CD4-positive, CD25-positive, alpha-beta regulatory T cell (primary cell): ENCODE measurements around the gene SEPTIN8. TPM values are rescaled to one million over a fixed set of nuclear protein-coding genes. Genes with fewer than 3 reads are reported as not detected.
A peak's percentile ranks its signal among the peaks of the same experiment; 100 is the strongest.

ENCODE experiments used
- ATAC-seq, 2 donors: fragments of 150-1000 bp; cut with Tn5 transposase; one replicate each; pipeline ENCODE4 v1.10.0; 2021; ENCODE audit warnings: low read depth in 2 of 2, moderate number of reproducible peaks in 2 of 2, moderate library complexity in 1 of 2
- DNase-seq, 3 donors: peaks; one replicate each; pipeline versions ENCODE4 v3.0.0 to v3.0.0-alpha.2; 2012 to 2022; ENCODE audit warnings: mixed read lengths in 1 of 3
- H3K27ac ChIP-seq: one replicate; pipeline ENCODE4 v1.7.0; 2013; ENCODE audit warnings: mild to moderate bottlenecking, low read length; ENCODE audit not compliant: insufficient read depth, poor library complexity, severe bottlenecking
- H3K27me3 ChIP-seq: one replicate; pipeline ENCODE4 v1.7.0; 2013; ENCODE audit warnings: low read length; ENCODE audit not compliant: control insufficient read depth, insufficient read depth
- H3K36me3 ChIP-seq: one replicate; pipeline ENCODE4 v1.7.0; 2013; ENCODE audit warnings: mild to moderate bottlenecking, low read length, moderate library complexity; ENCODE audit not compliant: control insufficient read depth, insufficient read depth
- H3K4me1 ChIP-seq: 2 replicates; pipeline ENCODE4 v1.7.0; 2013; ENCODE audit warnings: mild to moderate bottlenecking, low read length; ENCODE audit not compliant: insufficient read depth, control insufficient read depth, poor library complexity, severe bottlenecking
- H3K4me3 ChIP-seq: one replicate; pipeline ENCODE4 v1.7.0; 2013; ENCODE audit warnings: low read depth, mild to moderate bottlenecking, low read length, moderate library complexity
- H3K9me3 ChIP-seq, 2 experiments: 1 replicate in 1 of 2; 2 replicates in 1 of 2; pipeline ENCODE4 v1.7.0; 2013; ENCODE audit warnings: low read length in 2 of 2, mild to moderate bottlenecking in 1 of 2, moderate library complexity in 1 of 2; ENCODE audit not compliant: control insufficient read depth in 2 of 2
- H3K27ac Mint-ChIP-seq, 3 donors: one replicate each; pipeline ENCODE4 v1.8.0; 2020 to 2022; ENCODE audit warnings: mild to moderate bottlenecking in 3 of 3, mixed read lengths in 3 of 3, moderate library complexity in 2 of 3
- H3K27me3 Mint-ChIP-seq: one replicate; pipeline ENCODE4 v1.8.0; 2022; ENCODE audit warnings: mild to moderate bottlenecking, mixed read lengths
- H3K36me3 Mint-ChIP-seq: one replicate; pipeline ENCODE4 v1.8.0; 2020; ENCODE audit warnings: mixed read lengths
- H3K4me1 Mint-ChIP-seq, 4 donors: one replicate each; pipeline ENCODE4 v1.8.0; 2020 to 2022; ENCODE audit warnings: mixed read lengths in 4 of 4, mild to moderate bottlenecking in 1 of 4
- H3K4me3 Mint-ChIP-seq, 4 donors: one replicate each; pipeline ENCODE4 v1.8.0; 2020 to 2022; ENCODE audit warnings: mild to moderate bottlenecking in 4 of 4, mixed read lengths in 4 of 4, moderate library complexity in 3 of 4
- H3K9me3 Mint-ChIP-seq, 7 donors: one replicate each; pipeline ENCODE4 v1.8.0; 2020 to 2022; ENCODE audit warnings: mixed read lengths in 7 of 7, mild to moderate bottlenecking in 3 of 7, moderate library complexity in 2 of 7
- polyA plus RNA-seq, 4 donors: library from polyadenylated mRNA; unstranded; fragments of 300-500 nt; fragmentation: Illumina TruSeq; gene quantifications; one replicate each; pipeline ENCODE4 v1.2.3, GENCODE V29; 2021
- total RNA-seq: library from RNA; stranded (reverse); gene quantifications from one replicate; pipeline ENCODE4 v1.2.3, GENCODE V29; 2022

Gene SEPTIN8
- total and polyA plus RNA-seq, 5 donors from 2014 or later, result 0.46 to 12.4 (median 1.2) TPM

- Histone ChIP-seq H3K9me3 (no peaks in the 10 kb centered on the region), H3K4me3 (no peak overlapping the region), H3K27ac (no peak overlapping the region), H3K27me3 (peaks cover 6% of the 10 kb centered on the region), H3K4me1 (peaks cover 18% of the 10 kb centered on the region), H3K36me3 (no peaks in the 10 kb centered on the region)
- H3K36me3 Mint-ChIP-seq, result no peaks in the 10 kb centered on the region
- no peak overlapping the region for H3K27ac Mint-ChIP-seq
- peaks cover 15% of the 10 kb centered on the region for H3K27me3 Mint-ChIP-seq
- no peak for ATAC-seq
- H3K4me1 Mint-ChIP-seq, result peaks cover 5 to 21% (median 12%) of the 10 kb centered on the region in 4 donors
- H3K9me3 Mint-ChIP-seq, result peaks cover 0 to 4% (median 0%) of the 10 kb centered on the region in 7 donors
- no peak for DNase-seq
- H3K4me3 Mint-ChIP-seq, result peak overlapping the region in 1 of 4 donors; percentile 81
These were observed 3.3 kb downstream of the SEPTIN8 start for GRCh38 chr5:132773601-132774355.

GRCh38 chr5:132773114-132773513 is 3.9 kb downstream of the SEPTIN8 start:
- H3K4me3 ChIP-seq, result no peak overlapping the region

GRCh38 chr5:132772291-132773070 is 4.6 kb downstream of the SEPTIN8 start:
- Mint-ChIP-seq H3K36me3 (no peaks in the 10 kb centered on the region), H3K9me3 (no peaks in the 10 kb centered on the region), H3K27ac (no peak overlapping the region), H3K4me1 (peaks cover 3 to 13% (median 7%) of the 10 kb centered on the region in 4 donors), H3K4me3 (peak overlapping the region in 1 of 4 donors; percentile 63), H3K27me3 (peaks cover 7% of the 10 kb centered on the region)
- no peak overlapping the region for H3K27ac ChIP-seq
- no peaks in the 10 kb centered on the region for H3K36me3 ChIP-seq
- no peaks in the 10 kb centered on the region for H3K9me3 ChIP-seq
- ATAC-seq, result no peak
- H3K4me1 ChIP-seq, result peaks cover 10% of the 10 kb centered on the region
- no peaks in the 10 kb centered on the region for H3K27me3 ChIP-seq
- H3K4me3 ChIP-seq, result no peak overlapping the region
- DNase-seq, result no peak

More at GRCh38 chr5:132773114-132773513, 3.9 kb downstream of the SEPTIN8 start:
- no peaks in the 10 kb centered on the region for H3K9me3 ChIP-seq
- Mint-ChIP-seq H3K9me3 (peaks cover 0 to 1% (median 0%) of the 10 kb centered on the region in 7 donors), H3K27ac (no peak overlapping the region), H3K27me3 (peaks cover 8% of the 10 kb centered on the region), H3K4me1 (peaks cover 3 to 18% (median 9%) of the 10 kb centered on the region in 4 donors), H3K36me3 (no peaks in the 10 kb centered on the region), H3K4me3 (peak overlapping the region in 1 of 4 donors; percentile 81)
- H3K27ac ChIP-seq, result no peak overlapping the region
- no peaks in the 10 kb centered on the region for H3K36me3 ChIP-seq
- no peak for DNase-seq
- peaks cover 16% of the 10 kb centered on the region for H3K4me1 ChIP-seq
- ATAC-seq, result no peak
- peaks cover under 1% of the 10 kb centered on the region for H3K27me3 ChIP-seq

- H3K27ac ChIP-seq, result no peak overlapping the region
- H3K27me3 ChIP-seq, result no peaks in the 10 kb centered on the region
- H3K36me3 Mint-ChIP-seq, result no peaks in the 10 kb centered on the region
- no peaks in the 10 kb centered on the region for H3K9me3 Mint-ChIP-seq
- DNase-seq (no peak), ATAC-seq (no peak)
- peaks cover 7% of the 10 kb centered on the region for H3K27me3 Mint-ChIP-seq
- H3K4me1 ChIP-seq, result peaks cover 6% of the 10 kb centered on the region
- no peaks in the 10 kb centered on the region for H3K36me3 ChIP-seq
- no peak overlapping the region for H3K27ac Mint-ChIP-seq
- H3K4me3 Mint-ChIP-seq, result peak overlapping the region in 1 of 4 donors; percentile 9
- peaks cover 3 to 13% (median 7%) of the 10 kb centered on the region in 4 donors for H3K4me1 Mint-ChIP-seq
- no peaks in the 10 kb centered on the region for H3K9me3 ChIP-seq
- H3K4me3 ChIP-seq, result no peak overlapping the region
These were observed 5.5 kb downstream of the SEPTIN8 start for GRCh38 chr5:132771503-132771998.

- no peaks in the 10 kb centered on the region for H3K27me3 ChIP-seq
- DNase-seq (no peak), ATAC-seq (no peak)
- no peak overlapping the region for H3K27ac ChIP-seq
- Mint-ChIP-seq H3K4me1 (peaks cover 1 to 7% (median 3%) of the 10 kb centered on the region in 4 donors), H3K36me3 (no peaks in the 10 kb centered on the region), H3K27ac (no peak overlapping the region), H3K9me3 (no peaks in the 10 kb centered on the region), H3K27me3 (no peaks in the 10 kb centered on the region), H3K4me3 (peak overlapping the region in 1 of 4 donors; percentile 9)
- no peaks in the 10 kb centered on the region for H3K9me3 ChIP-seq
- H3K36me3 ChIP-seq, result no peaks in the 10 kb centered on the region
- H3K4me3 ChIP-seq, result no peak overlapping the region
- no peaks in the 10 kb centered on the region for H3K4me1 ChIP-seq
These were observed 6.4 kb downstream of the SEPTIN8 start for GRCh38 chr5:132770476-132771159.

- Mint-ChIP-seq H3K27me3 (no peaks in the 10 kb centered on the region), H3K9me3 (no peaks in the 10 kb centered on the region), H3K36me3 (no peaks in the 10 kb centered on the region), H3K4me1 (peaks cover 0 to 2% (median 0%) of the 10 kb centered on the region in 4 donors), H3K4me3 (no peak overlapping the region), H3K27ac (no peak overlapping the region)
- H3K27me3 ChIP-seq, result no peaks in the 10 kb centered on the region
- H3K27ac ChIP-seq, result no peak overlapping the region
- H3K36me3 ChIP-seq, result no peaks in the 10 kb centered on the region
- ATAC-seq, result no peak
- no peak overlapping the region for H3K4me3 ChIP-seq
- no peaks in the 10 kb centered on the region for H3K4me1 ChIP-seq
- H3K9me3 ChIP-seq, result no peaks in the 10 kb centered on the region
- no peak for DNase-seq
These were observed 8.6 kb downstream of the SEPTIN8 start for GRCh38 chr5:132768485-132768868.

GRCh38 chr5:132767150-132767549 is 9.9 kb downstream of the SEPTIN8 start:
- Mint-ChIP-seq H3K36me3 (no peaks in the 10 kb centered on the region), H3K9me3 (no peaks in the 10 kb centered on the region), H3K27ac (no peak overlapping the region), H3K4me1 (no peaks in the 10 kb centered on the region), H3K4me3 (no peak overlapping the region), H3K27me3 (no peaks in the 10 kb centered on the region)
- H3K27me3 ChIP-seq, result no peaks in the 10 kb centered on the region
- no peaks in the 10 kb centered on the region for H3K36me3 ChIP-seq
- no peak overlapping the region for H3K27ac ChIP-seq
- H3K9me3 ChIP-seq, result no peaks in the 10 kb centered on the region
- DNase-seq, result no peak
- no peak for ATAC-seq
- no peaks in the 10 kb centered on the region for H3K4me1 ChIP-seq
- H3K4me3 ChIP-seq, result no peak overlapping the region
